ENCODE data around the gene HPCAL1. TPM values are rescaled to one million over a fixed set of nuclear protein-coding genes. Genes with fewer than 3 reads are reported as not detected.
A peak's percentile ranks its signal among the peaks of the same experiment; 100 is the strongest.

Gene HPCAL1
- total RNA-seq, 4 donors from 2014 or later = 29.0 to 56.7 (median 34.5) TPM

DNA sequence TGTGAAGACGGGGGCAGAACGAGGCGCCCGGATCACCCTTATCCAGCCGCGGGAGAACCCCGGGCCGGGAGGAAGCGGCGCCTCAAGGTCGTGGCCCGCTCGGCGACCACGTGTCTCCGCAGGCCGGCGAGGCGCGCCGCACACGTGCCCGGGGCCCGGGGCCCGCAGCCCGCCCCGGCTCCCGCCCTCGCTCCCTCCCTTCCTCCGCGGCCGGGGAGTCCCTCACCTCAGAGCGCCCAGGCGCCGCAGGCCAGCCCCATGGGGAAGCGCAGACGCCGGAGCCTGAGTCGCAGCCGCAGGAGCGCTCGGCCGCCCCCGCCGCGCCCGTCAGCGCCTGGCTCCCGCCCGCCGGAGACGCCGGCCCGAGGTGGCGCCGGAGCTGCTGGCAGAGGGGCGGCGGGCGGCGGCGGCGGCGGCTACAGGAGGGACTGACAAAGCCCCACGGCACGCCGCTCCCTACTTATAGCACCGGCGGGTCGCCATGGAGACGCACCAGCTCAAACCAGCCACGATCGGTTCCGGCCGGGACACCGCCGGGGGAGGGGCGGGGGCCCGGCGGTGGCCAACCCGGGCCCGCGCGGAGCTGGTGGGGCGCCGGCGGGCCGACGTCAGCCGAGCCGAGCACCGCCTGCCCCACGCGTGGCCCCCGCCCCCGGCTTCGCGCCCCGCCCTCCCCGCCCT lies 145.3 kb downstream of the HPCAL1 start, which contains the start of gene ODC1:
Gene ODC1, minus strand, starts transcription at position 433 of the 681 bp plus-strand sequence. CDS start 3,295 bp downstream, outside the sequence.
- peak; percentile 92 to 94 for DNase-seq (ENCODE audit: low spot score in 2 of 2)
- TF ChIP-seq EP300 (IDR thresholded peaks at IDR 0.05) (peak in 1 of 2 donors; percentile 53), POLR2A (IDR thresholded peaks at IDR 0.05) (peak; percentile 85 to 87)
- TF ChIP-seq, protein P1, sequence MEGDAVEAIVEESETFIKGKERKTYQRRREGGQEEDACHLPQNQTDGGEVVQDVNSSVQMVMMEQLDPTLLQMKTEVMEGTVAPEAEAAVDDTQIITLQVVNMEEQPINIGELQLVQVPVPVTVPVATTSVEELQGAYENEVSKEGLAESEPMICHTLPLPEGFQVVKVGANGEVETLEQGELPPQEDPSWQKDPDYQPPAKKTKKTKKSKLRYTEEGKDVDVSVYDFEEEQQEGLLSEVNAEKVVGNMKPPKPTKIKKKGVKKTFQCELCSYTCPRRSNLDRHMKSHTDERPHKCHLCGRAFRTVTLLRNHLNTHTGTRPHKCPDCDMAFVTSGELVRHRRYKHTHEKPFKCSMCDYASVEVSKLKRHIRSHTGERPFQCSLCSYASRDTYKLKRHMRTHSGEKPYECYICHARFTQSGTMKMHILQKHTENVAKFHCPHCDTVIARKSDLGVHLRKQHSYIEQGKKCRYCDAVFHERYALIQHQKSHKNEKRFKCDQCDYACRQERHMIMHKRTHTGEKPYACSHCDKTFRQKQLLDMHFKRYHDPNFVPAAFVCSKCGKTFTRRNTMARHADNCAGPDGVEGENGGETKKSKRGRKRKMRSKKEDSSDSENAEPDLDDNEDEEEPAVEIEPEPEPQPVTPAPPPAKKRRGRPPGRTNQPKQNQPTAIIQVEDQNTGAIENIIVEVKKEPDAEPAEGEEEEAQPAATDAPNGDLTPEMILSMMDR (IDR thresholded peaks at IDR 0.05) = peak in 1 of 5 experiments; percentile 10
- Histone ChIP-seq H3K9me3 (no peaks in the 10 kb centered on the region), H3K27me3 (no peaks in the 10 kb centered on the region), H3K27ac (peak within 1 kb of the TSS; percentile 89 to 99 (median 92)), H3K4me3 (peak within 1 kb of the TSS; percentile 70 to 98 (median 84)), H3K36me3 (peaks cover 0 to 21% (median 2%) of the 10 kb centered on the region in 3 donors), H3K4me1 (peaks cover 0 to 45% (median 13%) of the 10 kb centered on the region in 4 donors)
- 1% methylated on average over 30 of the region's 99 CpGs; no CpG with 5 or more reads in 1 of the 2 donors for WGBS, 2 donors

DNA sequence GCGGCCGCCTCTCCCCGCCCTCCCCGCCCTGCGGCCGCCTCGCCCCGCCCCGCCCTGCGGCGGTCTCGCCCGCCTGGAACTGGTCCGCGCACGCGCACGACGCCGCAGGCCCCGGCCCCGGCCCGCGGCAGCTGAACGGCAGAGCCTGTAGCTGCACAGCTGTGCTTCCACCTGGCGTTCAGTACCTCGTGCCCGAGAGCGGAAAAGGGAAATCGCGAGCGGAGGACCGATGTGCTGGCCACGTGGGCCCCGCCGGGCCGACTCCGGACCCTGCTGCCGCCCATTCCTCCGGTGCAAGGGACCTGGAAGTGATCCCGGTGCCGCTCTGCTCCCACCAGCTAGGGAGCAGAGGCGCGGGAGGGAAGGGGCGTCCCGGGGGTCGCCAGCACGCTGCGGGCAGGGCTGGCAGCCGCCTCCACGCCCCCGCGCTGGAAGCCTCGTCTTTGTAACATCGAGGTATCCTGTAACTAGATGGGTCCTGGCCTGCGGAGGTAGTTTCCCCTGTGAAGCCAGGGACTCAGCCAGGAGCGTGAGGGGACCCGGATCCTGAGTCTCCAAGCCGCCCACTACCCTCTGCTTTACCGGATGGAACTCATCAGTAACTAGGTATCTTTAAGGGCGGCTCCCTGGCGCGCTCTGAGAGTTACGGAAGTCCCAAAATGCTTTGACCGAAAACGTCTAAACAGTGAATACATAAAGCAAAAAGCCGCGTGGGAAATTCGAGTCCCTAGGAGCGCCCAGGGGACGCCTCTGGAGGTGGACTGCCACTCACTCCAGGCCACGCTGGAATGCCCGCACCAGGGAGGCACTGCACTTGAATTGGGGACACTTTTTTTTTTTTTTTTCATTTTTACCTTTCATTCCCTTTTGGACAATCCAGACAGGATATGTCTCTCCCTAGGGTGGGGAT lies 146.1 kb downstream of the HPCAL1 start:
- Histone ChIP-seq H3K27me3 (no peaks in the 10 kb centered on the region), H3K4me1 (peaks cover 0 to 45% (median 13%) of the 10 kb centered on the region in 4 donors), H3K36me3 (peaks cover 0 to 13% (median 0%) of the 10 kb centered on the region in 3 donors), H3K4me3 (peak overlapping the region; percentile 70 to 98 (median 84)), H3K9me3 (no peaks in the 10 kb centered on the region), H3K27ac (peak overlapping the region; percentile 88 to 99 (median 92))
- peak; percentile 73 to 77 for DNase-seq (ENCODE audit: low spot score in 2 of 2)
- TF ChIP-seq EP300 (IDR thresholded peaks at IDR 0.05) (peak in 1 of 2 donors; percentile 95), POLR2A (IDR thresholded peaks at IDR 0.05) (peak; percentile 42 to 68)
- TF ChIP-seq, protein P1 (IDR thresholded peaks at IDR 0.05) = peak in 2 of 5 experiments; percentile 11 to 24
- 0 to 1% methylated on average over 34 to 37 of the region's 73 CpGs for WGBS, 2 donors

DNA sequence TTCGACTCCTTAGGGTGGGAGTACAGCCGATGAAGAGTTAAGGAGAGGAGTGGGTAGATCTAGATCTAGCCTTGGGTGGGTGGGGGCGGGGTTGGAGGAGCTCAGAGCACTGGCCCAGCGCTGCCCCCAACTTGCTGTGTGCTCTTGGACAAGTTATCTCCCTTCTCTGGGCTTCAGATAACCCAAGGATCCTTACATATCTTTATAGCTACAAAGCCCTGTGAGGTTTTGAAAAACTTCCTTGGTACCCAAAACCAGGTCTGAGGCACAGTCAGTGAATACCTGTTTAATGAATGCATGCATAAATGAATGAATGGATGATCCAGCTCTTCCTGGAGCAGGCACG lies 146.8 kb downstream of the HPCAL1 start:
- TF ChIP-seq EP300 (IDR thresholded peaks at IDR 0.05) (no peak), POLR2A (IDR thresholded peaks at IDR 0.05) (no peak)
- TF ChIP-seq, protein P1 (IDR thresholded peaks at IDR 0.05) = no peak
- peak overlapping the region in 2 of 4 donors; percentile 92 to 99 for H3K27ac ChIP-seq
- DNase-seq (ENCODE audit: low spot score in 2 of 2) = no peak
- 42 to 48% methylated on average over 5 of the region's 5 CpGs for WGBS, 2 donors
- H3K4me3 ChIP-seq = peak overlapping the region; percentile 70 to 98 (median 84)
- no peaks in the 10 kb centered on the region for H3K9me3 ChIP-seq
- H3K36me3 ChIP-seq = peaks cover 0 to 13% (median 0%) of the 10 kb centered on the region in 3 donors
- H3K27me3 ChIP-seq = no peaks in the 10 kb centered on the region
- H3K4me1 ChIP-seq = peaks cover 0 to 45% (median 13%) of the 10 kb centered on the region in 4 donors

DNA sequence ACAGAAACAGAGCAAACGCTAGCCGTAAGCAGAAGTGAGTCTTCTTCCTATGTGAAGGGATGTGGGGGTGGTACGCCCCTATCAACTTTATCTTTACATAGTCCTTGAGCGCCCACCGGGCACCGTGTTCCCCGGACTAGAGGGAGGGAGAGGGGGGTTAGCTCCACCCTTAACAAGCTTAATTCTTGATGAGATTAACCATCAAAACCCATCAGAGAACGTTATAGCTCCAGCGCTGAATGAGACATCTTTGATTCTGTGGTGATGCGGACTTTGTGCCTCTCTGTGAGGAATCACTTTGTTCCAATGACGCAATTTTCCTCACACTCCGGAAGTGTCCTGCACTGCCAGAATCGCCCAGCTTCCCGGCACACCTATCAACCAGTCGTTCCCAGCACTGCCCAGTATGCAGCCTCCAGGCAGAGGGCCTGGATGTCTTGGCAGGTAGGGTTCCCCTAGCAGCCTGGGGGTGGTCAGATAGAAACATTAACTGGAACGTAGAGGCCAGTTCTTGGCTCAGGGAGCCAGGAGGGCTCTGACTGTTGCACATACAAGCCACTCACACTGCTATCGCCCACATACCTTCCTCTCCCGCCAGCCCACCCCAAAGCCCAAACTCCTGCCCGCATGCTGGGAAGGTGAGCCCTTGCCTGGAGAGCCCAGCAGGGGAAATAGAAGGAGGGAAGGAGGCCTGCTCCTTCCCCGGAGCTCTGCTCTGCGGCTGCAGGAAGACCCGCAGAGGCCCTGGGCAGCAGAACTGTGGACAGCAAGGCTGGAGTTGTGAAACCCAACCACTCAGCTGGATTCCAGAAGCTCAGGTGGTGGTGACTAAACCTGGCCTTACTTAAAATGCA lies 147.4 kb downstream of the HPCAL1 start:
- Histone ChIP-seq H3K27me3 (no peaks in the 10 kb centered on the region), H3K36me3 (peaks cover 0 to 8% (median 0%) of the 10 kb centered on the region in 3 donors), H3K9me3 (no peaks in the 10 kb centered on the region), H3K4me3 (no peak overlapping the region), H3K4me1 (peaks cover 0 to 39% (median 13%) of the 10 kb centered on the region in 4 donors), H3K27ac (no peak overlapping the region)
- 85 to 86% methylated on average over 22 of the region's 22 CpGs for WGBS, 2 donors
- TF ChIP-seq, protein P1 (IDR thresholded peaks at IDR 0.05) = no peak
- TF ChIP-seq POLR2A (IDR thresholded peaks at IDR 0.05) (no peak), EP300 (IDR thresholded peaks at IDR 0.05) (no peak)
- DNase-seq (ENCODE audit: low spot score in 2 of 2) = no peak

All from tibial nerve (tissue), 4 donors.